Measurements from ENCODE around the gene CASP3.
A peak's percentile ranks its signal among the peaks of the same experiment; 100 is the strongest.
"Not testable (repeated sequence)": the region's sequence is repeated elsewhere in the genome, so short reads cannot be mapped to it uniquely, and the experiment has no call there.

Gene CASP3

GRCh38 chr4:184641022-184641421, 8.2 kb downstream of the CASP3 start:
- no peak for DNase-seq (ENCODE audit: low read depth, low spot score)
- in situ Hi-C loops (cut with HindIII; ENCODE audit: low sequenced_read_pairs): no loop called here

GRCh38 chr4:184636897-184637296, 12.3 kb downstream of the CASP3 start:
- in situ Hi-C loops (cut with HindIII; ENCODE audit: low sequenced_read_pairs): no loop called here
- DNase-seq (ENCODE audit: low read depth, low spot score): no peak
- no peak for TF ChIP-seq CTCF (IDR thresholded peaks at IDR 0.05; ENCODE audit: low read depth, low read length)
- no peak overlapping the region for H3K4me3 ChIP-seq (ENCODE audit: low read depth, low read length)

More at GRCh38 chr4:184641022-184641421, 8.2 kb downstream of the CASP3 start:
- H3K4me3 ChIP-seq (ENCODE audit: low read depth, low read length): no peak overlapping the region
- TF ChIP-seq CTCF (IDR thresholded peaks at IDR 0.05; ENCODE audit: low read depth, low read length): no peak

DNA sequence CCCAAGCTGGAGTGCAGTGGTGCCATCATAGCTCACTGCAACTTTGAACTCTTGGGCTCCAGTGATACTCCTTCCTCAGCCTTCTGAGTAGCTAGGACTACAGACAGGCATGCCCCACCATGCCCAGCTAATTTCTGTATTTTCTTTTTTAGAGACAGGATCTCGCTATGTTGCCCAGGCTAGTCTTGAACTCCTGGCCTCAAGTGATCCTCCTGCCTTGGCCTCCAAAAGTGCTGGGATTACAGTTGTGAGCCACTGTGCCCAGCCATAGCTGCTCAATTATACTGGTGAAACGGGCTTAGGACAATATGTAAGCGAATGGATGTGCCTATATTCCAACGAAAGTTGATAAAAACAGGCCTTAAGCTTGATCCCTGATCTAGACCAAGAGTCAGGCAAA, 13.1 kb downstream of the CASP3 start:
- no peak overlapping the region for H3K4me3 ChIP-seq (ENCODE audit: low read depth, low read length)
- DNase-seq (ENCODE audit: low read depth, low spot score): no peak
- TF ChIP-seq CTCF (IDR thresholded peaks at IDR 0.05; ENCODE audit: low read depth, low read length): no peak
- in situ Hi-C loops (cut with HindIII; ENCODE audit: low sequenced_read_pairs): no loop called here

- no peak for DNase-seq (ENCODE audit: low read depth, low spot score)
- H3K4me3 ChIP-seq (ENCODE audit: low read depth, low read length): no peak overlapping the region
- in situ Hi-C loops (cut with HindIII; ENCODE audit: low sequenced_read_pairs): no loop called here
- TF ChIP-seq CTCF (IDR thresholded peaks at IDR 0.05; ENCODE audit: low read depth, low read length): no peak
Observed at GRCh38 chr4:184635381-184635780, 13.9 kb downstream of the CASP3 start.

DNA sequence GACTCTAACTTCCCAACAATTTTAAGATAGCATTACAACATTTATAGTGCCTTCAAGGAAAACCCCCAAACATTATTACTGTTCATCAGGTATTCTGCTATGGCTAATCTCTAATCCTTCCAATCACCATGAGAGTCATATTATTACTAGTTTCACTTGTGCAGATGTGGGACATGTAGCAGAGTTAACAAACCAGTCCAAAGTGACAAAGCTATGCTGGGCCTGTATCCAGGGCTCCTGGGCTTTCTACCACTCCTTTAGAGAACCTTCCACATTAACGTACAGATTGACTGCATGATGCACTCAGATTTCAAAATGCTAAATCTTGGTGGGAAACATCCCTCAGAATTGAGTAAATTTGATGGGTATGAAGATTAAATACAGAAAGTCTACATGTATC, 16.4 kb downstream of the CASP3 start:
- no peak overlapping the region for H3K4me3 ChIP-seq (ENCODE audit: low read depth, low read length)
- no peak for TF ChIP-seq CTCF (IDR thresholded peaks at IDR 0.05; ENCODE audit: low read depth, low read length)
- no peak for DNase-seq (ENCODE audit: low read depth, low spot score)
- in situ Hi-C loops (cut with HindIII; ENCODE audit: low sequenced_read_pairs): no loop called here

DNA sequence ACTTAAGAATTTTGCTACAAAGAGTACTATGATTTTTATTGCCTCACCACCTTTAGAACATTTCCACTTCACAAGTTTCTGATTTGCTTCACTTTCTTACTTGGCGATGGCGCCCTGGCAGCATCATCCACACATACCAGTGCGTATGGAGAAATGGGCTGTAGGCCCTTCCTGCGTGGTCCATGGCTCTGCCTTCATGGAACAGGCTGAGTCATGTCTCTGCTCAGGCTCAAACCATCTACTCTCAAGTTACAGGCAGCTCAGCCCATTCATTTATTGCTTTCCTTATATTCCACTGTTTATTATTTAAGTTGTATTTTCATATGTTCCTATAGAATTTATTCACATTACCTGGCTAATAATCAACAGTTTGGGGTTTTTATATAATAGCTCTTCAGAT, 21.1 kb downstream of the CASP3 start:
- TF ChIP-seq CTCF (IDR thresholded peaks at IDR 0.05; ENCODE audit: low read depth, low read length): no peak
- in situ Hi-C loops (cut with HindIII; ENCODE audit: low sequenced_read_pairs): no loop called here
- H3K4me3 ChIP-seq (ENCODE audit: low read depth, low read length): no peak overlapping the region
- peak; percentile 41 for DNase-seq (ENCODE audit: low read depth, low spot score)

DNA sequence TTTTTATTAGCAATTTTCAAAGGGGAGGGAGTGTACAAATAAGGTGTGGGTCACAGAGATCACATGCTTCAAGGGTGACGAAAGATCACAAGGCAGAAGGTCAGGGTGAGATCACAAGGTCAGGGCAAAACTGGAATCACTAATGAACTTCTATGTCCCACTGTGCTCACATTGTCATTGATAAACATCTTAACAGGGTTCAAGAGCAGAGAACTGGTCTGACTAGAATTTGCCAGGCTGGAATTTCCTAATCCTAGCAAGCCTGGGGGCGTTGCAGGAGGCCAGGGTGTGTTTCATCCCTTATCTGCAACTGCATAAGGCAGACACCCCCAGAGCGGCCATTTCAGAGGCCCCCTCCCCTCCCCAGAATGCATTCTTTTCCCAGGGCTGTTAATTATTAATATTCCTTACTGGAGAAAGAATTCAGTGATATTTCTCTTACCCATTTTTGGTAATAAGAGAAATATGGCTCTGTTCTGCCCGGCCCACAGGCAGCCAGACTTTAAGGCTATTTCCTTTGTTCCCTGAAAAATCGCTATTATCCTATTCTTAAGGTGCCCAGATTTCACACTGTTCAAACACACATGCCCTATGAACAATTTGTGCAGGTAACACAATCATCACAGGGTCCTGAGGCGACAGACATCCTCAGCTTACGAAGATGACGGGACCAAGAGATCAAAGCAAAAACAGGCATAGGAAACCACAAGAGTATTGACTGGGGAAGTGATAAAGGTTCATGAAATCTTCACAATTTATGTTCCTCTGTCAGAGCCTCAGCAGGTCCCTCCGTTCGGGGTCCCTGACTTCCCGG, 23.3 kb downstream of the CASP3 start:
- DNase-seq (ENCODE audit: low read depth, low spot score); in situ Hi-C loops (cut with HindIII; ENCODE audit: low sequenced_read_pairs); H3K4me3 ChIP-seq (ENCODE audit: low read depth, low read length): not testable (repeated sequence)

Measured in astrocyte of the spinal cord (primary cell).